ENCODE data around the gene CXXC5. TPM values are rescaled to one million over a fixed set of nuclear protein-coding genes. Genes with fewer than 3 reads are reported as not detected.

The CXXC5 gene
- polyA plus RNA-seq, 3 donors = 209 to 219 (median 210) TPM

DNA sequence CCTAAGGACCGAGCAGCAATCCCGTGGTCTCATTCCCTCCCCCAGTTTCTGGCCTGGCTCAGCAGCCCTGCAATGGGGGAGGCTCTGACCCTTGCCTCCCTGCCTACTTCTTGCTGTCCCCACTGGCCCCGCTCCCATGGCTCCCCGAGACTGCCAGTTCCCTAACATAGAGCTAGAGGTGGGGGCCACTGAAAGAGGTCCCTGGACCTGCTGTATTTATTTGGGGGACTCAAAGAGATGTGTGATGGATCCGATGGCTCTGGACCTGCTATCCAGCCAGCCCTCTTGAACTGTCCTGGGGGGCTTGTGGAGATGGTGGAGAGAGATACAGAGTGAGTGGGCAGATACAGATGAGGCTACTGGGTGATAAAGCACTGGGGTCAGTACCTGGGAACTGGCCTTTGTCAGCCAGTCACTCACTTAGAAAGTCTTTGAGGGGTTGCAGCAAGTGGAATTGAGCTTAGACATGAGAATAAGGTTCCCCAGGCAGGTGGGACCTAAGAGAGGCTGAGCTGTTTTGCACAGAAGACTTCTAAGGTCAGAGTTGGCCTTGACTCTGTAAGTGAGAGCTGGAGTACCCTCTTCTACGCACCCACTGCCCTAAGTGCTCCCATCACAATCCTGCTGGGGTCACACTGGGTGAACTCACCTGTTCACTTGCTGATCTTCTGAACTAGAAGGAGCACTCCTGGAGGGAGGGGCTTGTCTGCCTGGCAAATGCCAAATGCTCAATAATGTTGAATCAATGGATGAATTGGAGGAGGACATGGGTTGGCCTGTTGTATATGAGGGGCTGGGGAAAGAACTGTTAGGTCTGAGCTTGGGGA, 42.9 kb downstream of the CXXC5 start:
- no peak for DNase-seq (ENCODE audit: low read depth in 3 of 3, low spot score in 2 of 3)

DNA sequence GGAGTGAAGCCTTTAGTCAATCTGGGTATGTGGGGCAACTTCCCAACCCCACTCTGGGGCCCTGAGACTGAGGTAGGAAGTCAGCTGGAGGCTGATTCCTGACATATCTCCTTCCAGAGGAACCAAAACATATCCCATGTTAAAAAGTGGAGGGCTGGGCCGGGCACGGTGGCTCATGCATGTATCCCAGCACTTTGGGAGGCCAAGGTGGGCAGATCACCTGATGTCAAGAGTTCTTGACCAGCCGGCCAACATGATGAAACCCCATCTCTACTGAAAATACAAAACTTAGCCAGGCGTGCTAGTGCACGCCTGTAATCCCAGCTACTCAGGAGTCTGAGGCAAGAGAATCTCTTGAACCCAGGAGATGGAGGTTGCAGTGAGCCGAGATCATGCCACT, 44.0 kb downstream of the CXXC5 start:
- no peak for DNase-seq (ENCODE audit: low read depth in 3 of 3, low spot score in 2 of 3)

DNA sequence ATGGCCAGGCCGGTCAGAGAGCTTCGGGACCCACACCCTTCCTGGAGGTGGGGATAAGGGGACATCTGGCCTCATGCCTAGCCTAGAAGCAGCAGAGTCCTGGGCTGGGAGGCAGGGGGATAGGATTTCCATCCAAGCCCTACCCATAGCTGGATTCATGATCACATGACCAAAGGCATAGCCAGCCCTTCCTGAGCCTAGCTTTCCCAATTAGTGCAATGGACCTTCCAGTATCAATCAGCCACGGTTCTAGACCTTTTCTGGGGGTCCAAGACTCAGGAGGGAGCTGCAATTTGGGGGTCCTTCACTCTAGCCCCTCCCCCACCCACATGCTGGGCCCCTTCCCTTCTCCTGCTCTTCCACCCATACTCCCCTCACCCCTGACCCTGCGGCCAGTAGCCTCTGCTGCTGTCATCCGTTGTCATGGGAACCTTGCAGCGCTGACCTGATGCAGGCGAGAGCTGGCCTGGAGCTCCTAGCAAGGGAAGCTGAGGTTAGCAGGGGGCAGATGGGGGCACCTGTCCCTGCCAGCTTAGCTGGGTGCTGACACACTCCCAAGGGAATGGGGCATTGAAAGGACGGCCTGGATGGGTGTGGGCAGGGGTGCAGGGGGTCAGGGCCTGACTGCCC, 44.6 kb downstream of the CXXC5 start:
- DNase-seq (ENCODE audit: low read depth in 3 of 3, low spot score in 2 of 3) = no peak

DNA sequence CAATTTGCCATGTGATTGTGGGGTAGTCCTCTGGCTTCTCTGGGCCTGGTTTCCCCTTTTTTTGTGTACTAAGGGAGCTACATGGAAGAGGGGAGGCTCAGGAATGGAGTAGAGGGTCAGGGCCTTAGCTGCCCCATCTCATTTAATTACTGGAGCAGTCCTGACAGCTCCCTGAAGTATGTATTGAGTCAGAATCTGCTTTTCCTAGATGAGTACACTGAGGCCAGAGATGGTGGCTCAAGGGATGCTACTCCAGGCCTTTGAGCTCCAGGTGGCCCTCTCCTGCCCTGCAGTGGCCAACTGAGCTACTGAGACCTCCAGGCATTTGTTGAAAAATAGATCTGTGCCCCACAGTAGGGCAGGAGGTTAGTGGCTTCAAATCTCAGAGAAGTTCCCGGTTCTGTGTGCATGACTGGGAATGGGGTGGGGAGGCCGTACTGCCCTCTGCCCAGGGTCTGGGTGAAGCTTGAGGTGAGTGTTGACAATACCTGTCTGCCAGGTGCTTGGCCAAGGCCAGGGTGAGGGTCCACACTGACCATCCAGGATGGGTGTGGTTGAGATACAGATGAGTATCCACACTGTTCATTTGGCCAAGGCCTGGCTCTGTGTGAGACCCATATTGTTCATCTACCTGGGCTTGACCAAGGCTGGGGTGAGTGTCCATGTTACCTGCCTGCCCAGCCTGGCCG, 45.7 kb downstream of the CXXC5 start:
- no peak for DNase-seq (ENCODE audit: low read depth in 3 of 3, low spot score in 2 of 3)

DNA sequence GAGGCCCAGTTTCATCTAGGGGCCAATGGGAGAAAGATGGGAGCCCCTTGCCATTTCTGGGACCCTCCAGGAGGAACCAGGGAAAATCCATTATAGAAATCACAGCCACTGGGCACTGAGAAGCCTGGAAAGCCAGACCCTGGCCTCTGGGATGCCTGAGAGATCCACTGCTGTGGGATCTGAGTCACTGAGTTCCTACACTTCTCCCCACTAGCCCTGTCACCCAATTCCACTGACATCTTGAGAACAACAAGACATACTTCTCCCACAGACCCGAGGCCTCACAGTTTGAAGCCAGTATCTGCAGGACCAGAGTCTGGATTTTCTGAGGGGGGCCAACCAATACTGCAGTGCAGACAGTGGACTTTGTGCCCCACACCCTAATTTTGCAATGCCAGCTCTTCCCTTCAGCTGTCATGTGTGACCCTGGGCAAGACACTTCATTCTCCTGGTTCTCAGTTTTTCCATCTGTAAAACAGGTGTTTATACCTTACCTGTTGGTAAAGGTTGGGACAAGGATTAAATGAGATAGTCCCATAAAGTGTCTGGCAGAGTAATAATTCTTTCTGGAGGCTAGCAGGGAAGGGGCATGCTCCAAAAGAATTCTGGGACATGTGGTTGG, 46.5 kb downstream of the CXXC5 start:
- no peak for DNase-seq (ENCODE audit: low read depth in 3 of 3, low spot score in 2 of 3)

DNA sequence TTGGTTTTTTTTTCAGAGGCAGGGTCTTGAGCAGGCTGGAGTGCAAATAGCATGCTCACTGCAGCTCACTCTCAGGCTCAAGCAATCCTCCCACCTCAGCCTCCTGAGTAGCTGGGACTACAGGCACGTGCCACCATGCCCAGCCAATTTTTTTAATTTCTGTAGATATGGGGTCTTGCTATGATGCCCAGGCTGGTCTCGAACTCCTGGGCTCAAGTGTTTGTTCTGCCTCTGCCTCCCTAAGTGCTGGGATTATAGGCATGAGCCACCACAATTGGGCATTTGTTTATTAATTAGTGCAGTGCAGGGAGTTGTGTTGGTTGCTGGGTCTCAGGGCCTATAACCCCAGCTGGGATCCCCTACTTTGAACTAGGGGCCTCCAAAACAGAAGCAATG, 47.0 kb downstream of the CXXC5 start:
- no peak for DNase-seq (ENCODE audit: low read depth in 3 of 3, low spot score in 2 of 3)

DNA sequence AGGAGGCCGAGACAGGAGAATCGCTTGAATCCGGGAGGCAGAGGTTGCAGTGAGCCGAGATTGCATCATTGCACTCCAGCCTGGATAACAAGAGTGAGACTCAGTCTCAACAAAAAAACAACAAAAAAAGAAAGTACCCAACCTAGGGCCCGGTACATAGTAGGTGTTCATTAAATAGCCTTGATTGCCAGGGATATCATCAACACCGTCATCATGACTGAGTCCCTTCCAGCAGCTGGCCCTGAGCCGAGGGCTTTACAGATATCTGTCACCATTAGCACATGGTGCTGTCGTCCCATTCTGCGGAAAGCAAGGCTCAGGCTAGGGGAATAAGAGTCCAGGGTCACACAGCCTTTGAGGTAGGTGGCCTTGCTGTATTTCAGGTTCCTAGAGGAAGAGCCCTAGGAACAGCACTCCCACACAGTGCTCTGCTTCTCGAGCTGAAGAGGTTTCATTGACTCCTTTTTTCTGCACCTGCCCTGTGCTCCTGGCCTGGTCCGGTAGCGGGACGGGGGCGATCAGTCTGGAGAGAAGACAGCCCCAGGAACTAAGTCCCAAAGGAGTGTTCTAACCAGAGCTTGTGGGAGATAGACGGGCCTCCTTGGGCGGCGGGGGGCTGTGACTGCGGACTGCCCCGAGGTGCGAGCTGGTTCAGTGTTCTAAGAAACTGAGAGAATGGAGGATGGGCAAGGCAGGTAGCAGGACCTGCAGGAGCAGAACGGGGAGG, 48.2 kb downstream of the CXXC5 start:
- no peak for DNase-seq (ENCODE audit: low read depth in 3 of 3, low spot score in 2 of 3)

DNA sequence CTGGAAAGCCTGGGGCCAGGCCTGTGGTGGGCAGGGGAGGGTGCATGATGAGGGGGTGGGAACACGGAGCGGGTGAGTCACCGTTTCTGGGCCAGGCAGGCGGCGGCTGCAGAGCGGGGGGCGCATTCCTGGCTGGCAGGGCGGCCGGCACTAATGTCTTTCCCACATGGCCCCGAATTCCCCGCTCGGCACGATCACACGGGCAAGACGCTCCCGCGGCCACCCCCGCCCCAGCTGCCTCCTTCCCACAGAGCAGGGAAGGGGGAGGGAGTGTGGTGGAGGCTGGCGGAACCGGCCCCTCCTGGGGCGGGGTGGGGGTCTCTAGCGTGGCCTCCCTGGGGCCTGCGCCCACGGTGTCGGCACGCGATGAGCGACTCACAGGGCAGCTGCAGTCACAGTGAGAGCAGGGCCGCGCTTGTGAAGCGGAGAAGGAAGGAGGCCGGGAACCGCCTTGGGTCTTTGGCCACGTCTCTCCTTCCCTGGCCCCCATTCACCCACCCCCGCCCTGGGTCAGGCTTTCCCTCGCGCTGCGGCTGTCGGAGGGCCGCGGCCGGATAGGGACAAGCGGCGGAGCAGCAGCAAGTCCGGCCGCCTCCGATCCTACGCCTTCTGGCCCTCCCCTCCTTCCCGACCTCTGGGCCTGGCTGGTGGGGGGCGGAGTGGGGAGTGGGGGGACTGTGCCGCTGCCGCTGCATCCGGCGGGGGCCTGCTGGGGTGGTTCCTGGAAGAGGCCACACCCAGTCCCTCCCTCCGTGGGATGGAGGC, 48.9 kb downstream of the CXXC5 start:
- peak in 1 of 3 donors; percentile 73 for DNase-seq (ENCODE audit: low read depth in 3 of 3, low spot score in 2 of 3)

DNA sequence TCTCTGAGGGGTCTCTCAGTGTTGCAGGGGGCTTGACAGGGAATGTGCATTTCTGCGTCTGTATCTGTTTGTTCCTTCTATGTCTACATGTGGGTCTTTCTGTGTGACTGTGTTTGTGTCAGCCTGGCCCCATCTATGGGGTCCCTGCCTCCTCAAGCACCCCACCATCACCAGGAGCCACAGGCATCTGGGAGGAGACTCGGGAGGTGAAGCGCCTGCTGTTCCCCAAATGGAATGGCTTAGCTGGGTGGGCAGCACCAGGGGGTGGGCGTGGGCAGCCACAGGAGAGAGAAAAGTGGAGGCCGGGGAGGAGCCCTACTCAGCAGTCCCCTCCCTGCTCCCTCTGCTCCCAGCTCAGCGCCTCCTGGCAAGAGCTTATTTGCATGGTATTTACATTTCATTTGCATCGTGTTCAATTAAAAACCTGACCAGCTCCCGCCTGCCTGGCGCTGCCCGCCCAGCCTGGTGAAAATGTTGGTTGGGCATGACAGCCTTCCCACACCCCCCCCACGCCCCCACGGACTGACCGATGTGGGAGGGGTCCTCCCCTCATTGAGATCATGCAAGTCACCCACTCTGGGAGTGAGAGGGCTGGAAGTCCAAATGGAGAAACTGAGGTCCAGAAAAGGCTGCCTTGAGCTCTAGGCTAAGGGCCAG, 50.5 kb downstream of the CXXC5 start:
- peak in 2 of 3 donors; percentile 86 to 87 for DNase-seq (ENCODE audit: low read depth in 3 of 3, low spot score in 2 of 3)

DNA sequence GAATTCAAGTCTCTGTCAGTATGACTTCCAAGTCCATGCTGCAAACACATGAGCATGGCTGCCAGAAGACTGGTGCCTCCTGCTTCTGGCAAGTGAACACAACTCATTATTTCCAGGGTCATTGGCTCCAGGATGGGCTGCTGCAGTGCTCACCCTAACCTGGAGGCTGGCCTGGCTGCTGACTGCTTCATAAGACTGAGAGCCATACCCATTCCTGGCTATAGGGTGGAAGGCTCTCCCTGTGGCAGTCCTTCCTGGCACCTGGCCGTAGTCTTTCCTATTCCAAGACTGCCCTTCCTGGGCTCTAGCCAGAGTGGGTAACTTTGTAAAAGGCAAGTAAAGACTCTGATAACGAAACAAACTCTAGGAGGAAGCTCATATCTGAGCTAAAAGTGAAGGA, 51.2 kb downstream of the CXXC5 start:
- no peak for DNase-seq (ENCODE audit: low read depth in 3 of 3, low spot score in 2 of 3)

DNA sequence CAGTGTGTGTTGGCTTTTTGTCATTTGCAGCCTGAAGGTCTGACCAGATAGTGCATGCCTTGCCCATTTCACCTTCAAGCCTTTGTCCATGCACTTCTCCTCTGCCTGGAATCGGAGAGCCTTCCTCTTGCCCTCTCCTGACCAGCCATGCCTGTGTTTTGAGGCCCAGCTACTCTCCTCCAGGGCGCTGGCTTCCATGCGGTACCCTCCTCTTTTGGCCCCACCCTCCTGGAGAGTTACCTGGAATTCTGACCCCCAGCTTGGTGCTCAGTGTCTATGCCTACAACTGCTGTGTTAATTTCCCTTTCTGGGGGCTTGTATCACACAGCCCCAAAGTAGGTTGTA, 52.5 kb downstream of the CXXC5 start:
- no peak for DNase-seq (ENCODE audit: low read depth in 3 of 3, low spot score in 2 of 3)

DNA sequence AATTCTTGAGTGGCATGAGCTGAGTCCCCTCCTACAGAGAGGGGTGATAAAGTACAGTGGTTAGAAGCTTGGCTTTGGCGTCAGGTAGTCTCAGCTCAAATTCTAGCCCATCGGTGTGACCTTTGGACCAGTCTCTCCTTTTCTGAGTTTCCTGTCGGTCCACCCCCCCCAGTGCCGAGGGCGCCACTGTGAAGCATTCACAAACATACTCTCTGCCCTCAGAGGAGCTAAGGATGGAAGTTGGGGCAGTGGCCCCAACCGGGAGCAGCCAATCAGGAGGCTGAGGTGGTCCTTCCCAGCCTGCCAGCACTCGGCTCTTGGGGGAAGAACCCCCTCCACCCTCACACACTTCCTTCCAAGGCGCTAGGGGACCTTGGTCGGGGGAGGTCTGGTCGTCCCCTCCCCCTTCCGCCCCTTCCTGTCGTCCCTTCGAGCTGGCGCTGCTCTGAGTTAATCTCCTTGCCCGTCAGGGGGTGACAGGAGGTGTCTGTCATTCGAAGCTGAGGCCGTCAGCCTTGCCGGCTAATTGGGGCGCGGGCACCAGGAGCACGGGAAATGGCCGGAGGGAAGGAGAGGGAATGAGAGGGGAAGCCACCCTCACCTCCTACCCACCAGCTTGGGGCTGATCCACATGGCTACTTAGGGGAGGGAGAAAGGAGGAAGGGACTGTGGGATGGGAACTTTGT, 53.0 kb downstream of the CXXC5 start:
- DNase-seq (ENCODE audit: low read depth in 3 of 3, low spot score in 2 of 3) = no peak

DNA sequence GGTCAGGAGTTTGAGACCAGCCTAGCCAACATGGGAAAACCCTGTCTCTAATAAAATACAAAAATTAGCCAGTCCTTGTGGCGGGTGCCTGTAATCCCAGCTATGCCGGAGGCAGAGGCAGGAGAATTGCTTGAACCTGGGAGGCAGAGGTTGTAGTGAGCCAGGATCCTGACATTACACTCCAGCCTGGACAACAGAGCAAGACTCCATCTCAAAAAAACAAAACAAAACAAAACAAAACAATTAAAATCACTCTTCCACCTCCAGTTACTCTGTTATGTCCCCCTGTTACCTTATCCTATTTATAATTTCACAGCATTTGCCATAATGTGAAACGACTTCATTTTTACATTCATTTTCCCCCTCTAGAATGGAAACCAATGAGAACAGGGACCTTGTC, 54.4 kb downstream of the CXXC5 start:
- DNase-seq (ENCODE audit: low read depth in 3 of 3, low spot score in 2 of 3) = no peak

DNA sequence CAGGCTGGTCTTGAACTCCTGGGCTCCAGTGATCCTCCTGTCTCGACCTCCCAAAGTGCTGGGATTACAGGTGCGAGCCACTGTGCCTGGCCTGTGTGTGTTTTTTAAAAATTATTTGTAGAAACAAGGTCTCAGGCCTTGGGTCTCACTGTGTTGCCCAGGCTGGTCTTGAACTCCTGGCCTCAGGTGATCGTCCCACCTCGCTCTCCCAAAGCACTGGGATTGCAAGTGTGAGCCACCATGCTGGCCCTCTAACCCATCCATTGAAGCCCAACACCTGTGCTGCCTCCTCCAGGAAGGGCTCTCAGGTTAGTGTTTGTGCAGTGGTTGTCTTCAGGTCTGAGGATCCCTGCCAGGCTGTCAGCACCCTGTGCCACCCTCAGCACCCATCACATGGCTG, 56.6 kb downstream of the CXXC5 start:
- DNase-seq (ENCODE audit: low read depth in 3 of 3, low spot score in 2 of 3) = no peak

DNA sequence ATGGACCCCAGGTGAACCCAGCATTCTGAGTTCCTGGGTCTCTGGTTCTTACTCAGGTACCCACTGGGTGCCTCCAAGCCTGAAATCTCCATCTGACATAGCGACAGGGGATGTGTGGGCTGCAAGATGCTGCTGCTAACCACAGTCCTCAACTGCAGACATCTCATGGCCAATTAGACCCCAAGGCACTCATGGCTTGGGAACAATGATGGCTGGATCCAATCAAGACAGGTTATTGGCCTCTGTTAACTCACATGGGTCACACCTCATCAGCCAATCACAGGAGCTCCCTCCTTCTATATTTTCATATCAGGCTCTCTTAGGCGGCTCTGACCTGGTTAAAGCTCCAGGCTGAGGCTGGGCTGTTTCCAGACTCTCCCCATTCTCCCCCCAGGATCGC, 57.0 kb downstream of the CXXC5 start:
- DNase-seq (ENCODE audit: low read depth in 3 of 3, low spot score in 2 of 3) = no peak

DNA sequence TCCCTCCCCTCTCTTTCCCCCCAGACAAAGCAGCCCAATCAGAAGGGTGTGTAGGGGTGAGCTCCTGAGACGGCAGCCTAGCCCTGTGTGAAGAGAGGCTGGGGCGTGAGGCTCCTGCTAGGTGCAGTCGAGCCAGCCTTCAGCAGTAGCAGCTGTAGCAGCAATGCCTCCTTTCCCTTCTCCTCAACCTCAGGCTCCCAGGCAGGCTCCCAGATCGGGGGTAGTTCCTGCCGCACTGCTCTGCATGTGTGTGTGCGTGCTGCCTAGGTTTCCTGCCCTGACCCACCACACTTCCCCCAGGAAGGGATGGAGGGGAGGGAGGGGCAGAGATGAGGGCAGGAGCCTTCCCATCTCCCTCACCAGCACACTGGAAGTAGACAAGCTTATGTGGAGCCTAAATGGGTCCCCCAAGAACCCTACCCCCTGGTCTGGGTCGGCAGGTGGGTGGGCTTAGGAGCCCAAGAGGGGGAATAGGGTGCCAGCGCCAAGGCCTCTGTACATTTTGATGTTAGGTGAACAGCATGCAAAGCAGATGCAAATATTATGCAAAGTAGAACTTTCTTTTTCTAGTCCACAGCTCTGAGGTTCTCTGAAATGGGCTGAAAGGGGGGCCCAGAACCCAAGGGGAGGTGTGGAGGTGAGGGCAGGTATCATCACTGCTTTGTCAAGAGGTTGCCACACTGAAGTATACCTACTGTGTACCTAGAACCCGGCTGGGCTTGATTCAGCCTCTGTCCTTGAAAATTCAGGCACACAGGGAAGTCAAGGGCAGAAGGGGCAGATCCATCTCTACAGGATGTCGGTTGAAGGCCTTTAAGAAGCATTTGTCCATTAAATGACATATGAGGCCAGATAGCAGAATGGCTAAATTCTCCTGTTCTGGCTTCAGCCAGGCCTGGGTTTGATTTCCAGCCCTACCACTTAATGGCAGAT, 57.8 kb downstream of the CXXC5 start:
- DNase-seq (ENCODE audit: low read depth in 3 of 3, low spot score in 2 of 3) = no peak

DNA sequence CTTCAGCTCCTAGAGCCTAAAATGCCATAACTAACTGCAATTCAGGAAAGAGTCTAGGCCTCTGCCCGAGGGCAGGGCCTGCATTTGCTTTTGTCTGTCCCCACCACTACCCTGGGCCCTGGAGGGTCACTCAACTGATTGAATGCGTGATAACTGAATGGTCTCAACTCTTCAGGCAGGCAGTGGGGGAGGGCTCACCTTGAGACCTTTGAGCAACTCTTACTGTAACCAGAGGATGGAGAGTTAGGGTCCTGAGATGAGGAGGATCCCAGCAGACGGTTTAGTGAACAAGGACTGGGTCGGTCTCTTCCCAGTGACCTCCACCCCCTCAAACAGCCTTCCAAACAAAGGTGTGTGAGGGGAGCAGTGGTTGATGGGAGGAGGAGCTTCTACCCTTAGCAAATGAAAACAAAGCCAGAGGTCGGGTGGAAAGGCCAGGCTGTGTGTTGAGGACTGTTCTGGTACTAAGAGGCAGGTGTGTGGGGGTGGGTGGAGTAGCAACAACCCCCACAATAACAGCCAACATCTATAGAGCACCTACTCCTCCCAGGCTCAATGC, 59.4 kb downstream of the CXXC5 start:
- no peak for DNase-seq (ENCODE audit: low read depth in 3 of 3, low spot score in 2 of 3)

DNA sequence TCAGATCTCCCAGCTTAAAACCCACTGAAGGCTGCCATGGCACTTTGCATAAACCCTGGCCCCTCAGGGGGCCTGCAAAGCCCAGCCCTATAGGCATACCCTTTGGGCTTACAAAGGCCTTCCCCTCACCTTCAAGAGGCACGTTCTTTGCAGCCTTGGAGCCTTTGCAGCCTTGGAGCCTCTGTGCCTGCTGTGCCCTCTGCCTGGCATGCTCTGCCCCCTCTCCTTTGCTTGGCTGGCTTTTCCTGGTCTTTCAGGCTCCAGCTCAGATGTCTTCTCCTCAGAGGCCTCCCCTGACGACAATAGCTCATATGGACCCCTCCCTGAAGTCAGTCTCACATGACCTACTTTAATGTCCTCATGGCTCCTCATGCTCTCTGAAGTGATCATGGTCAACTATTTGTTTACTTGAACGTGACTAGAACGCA, 60.3 kb downstream of the CXXC5 start:
- no peak for DNase-seq (ENCODE audit: low read depth in 3 of 3, low spot score in 2 of 3)

Measured in right renal cortex interstitium (tissue), 3 donors.